Activated B cell treated with CpG ODN at 0.5 μM for 24 hours (primary cell): Measurements from ENCODE around the gene MPC1. TPM values are rescaled to one million over a fixed set of nuclear protein-coding genes. Genes with fewer than 3 reads are reported as not detected.
A peak's percentile ranks its signal among the peaks of the same experiment; 100 is the strongest.

Source experiments
- ATAC-seq: fragments of 200-7000 bp; cut with Tn5 transposase; one replicate; pipeline ENCODE4 v1.10.0; 2021; ENCODE audit warnings: low read depth, mild to moderate bottlenecking, moderate library complexity
- CTCF ChIA-PET: fragments of 350-600 bp; sonication (Branson Sonifier 250); formaldehyde crosslinking; loops from one replicate; lab custom pipeline; 2021; ENCODE audit warnings: antibody characterized with exemption; lab: Charles Lee
- POLR2A ChIA-PET: fragments of 350-600 bp; sonication (Branson Sonifier 250); formaldehyde crosslinking; loops from one replicate; lab custom pipeline; 2021; ENCODE audit warnings: antibody characterized with exemption; lab: Charles Lee
- DNase-seq: peaks from one replicate; pipeline ENCODE4 v3.0.0; 2022
- H3K27ac Mint-ChIP-seq: one replicate; pipeline ENCODE4 v1.8.0; 2020; ENCODE audit warnings: mixed read lengths
- H3K27me3 Mint-ChIP-seq: one replicate; pipeline ENCODE4 v1.8.0; 2021; ENCODE audit warnings: mixed read lengths
- H3K36me3 Mint-ChIP-seq: one replicate; pipeline ENCODE4 v1.8.0; 2021; ENCODE audit warnings: low read depth, mixed read lengths
- H3K4me1 Mint-ChIP-seq: one replicate; pipeline ENCODE4 v1.8.0; 2021; ENCODE audit warnings: mixed read lengths
- H3K4me3 Mint-ChIP-seq: one replicate; pipeline ENCODE4 v1.8.0; 2020; ENCODE audit warnings: mild to moderate bottlenecking, mixed read lengths
- H3K9me3 Mint-ChIP-seq: one replicate; pipeline ENCODE4 v1.8.0; 2020; ENCODE audit warnings: mixed read lengths
- intact Hi-C: fragments of 100-400 bp; cut with micrococcal nuclease; formaldehyde crosslinking; loops from one replicate; pipeline ENCODE4 v1.15.1; 2024
- total RNA-seq: library from RNA; stranded (reverse); gene quantifications from 2 replicates; pipeline ENCODE4 v1.2.3, GENCODE V29; 2022
- TF ChIP-seq, protein P1 (sequence below): fragments of 200-600 bp; IDR thresholded peaks from one replicate; pipeline ENCODE4 v1.8.0; 2022; ENCODE audit warnings: antibody characterized with exemption, mild to moderate bottlenecking

Gene MPC1
- total RNA-seq, 1 donor from 2014 or later: 17.3 TPM

DNA sequence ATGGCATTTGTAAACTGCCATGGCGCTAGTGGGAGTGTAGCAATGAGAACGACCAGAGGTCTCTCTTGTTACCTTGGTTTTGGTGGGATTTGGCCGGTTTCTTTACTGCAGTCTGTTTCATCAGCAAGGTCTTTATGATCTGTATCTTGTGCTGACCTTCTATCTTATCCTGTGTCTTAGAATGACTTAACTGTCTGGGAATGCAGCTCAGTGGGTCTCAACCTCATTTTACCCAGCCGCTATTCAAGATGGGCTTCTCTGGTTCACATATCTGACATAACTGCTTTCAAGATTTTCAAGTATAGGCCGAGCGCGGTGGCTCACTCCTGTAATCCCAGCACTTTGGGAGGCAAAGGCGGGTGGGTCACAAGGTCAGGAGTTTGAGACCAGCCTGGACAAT is 38.5 kb downstream of the MPC1 start:
- no peak overlapping the region for H3K27ac Mint-ChIP-seq
- H3K9me3 Mint-ChIP-seq: peaks cover 1% of the 10 kb centered on the region
- ChIA-PET POLR2A (interaction anchor here (4.6 kb wide), 1 partner anchor 37 kb away, joined by 33 read pairs; no protein-coding TSS in a partner anchor), CTCF (interaction anchor here (3.2 kb wide), 1 partner anchor 37 kb away, joined by 16 read pairs; no protein-coding TSS in a partner anchor)
- H3K36me3 Mint-ChIP-seq: peaks cover 7% of the 10 kb centered on the region
- ATAC-seq (no peak), DNase-seq (no peak)
- intact Hi-C loops: loop anchor here (5.0 to 10.0 kb wide), 4 partner anchors 57 to 811 kb away; partner anchors contain the start of genes CEP43, GPR31 and RPS6KA2
- no peak overlapping the region for H3K4me3 Mint-ChIP-seq
- H3K4me1 Mint-ChIP-seq: peaks cover 16% of the 10 kb centered on the region
- TF ChIP-seq, protein P1, sequence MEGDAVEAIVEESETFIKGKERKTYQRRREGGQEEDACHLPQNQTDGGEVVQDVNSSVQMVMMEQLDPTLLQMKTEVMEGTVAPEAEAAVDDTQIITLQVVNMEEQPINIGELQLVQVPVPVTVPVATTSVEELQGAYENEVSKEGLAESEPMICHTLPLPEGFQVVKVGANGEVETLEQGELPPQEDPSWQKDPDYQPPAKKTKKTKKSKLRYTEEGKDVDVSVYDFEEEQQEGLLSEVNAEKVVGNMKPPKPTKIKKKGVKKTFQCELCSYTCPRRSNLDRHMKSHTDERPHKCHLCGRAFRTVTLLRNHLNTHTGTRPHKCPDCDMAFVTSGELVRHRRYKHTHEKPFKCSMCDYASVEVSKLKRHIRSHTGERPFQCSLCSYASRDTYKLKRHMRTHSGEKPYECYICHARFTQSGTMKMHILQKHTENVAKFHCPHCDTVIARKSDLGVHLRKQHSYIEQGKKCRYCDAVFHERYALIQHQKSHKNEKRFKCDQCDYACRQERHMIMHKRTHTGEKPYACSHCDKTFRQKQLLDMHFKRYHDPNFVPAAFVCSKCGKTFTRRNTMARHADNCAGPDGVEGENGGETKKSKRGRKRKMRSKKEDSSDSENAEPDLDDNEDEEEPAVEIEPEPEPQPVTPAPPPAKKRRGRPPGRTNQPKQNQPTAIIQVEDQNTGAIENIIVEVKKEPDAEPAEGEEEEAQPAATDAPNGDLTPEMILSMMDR: no peak
- H3K27me3 Mint-ChIP-seq: no peaks in the 10 kb centered on the region

GRCh38 chr6:166343150-166343487 is 39.6 kb downstream of the MPC1 start:
- TF ChIP-seq, protein P1: no peak
- DNase-seq (no peak), ATAC-seq (peak; percentile 35)
- Mint-ChIP-seq H3K27ac (peak overlapping the region; percentile 89), H3K36me3 (peaks cover 7% of the 10 kb centered on the region), H3K4me1 (peaks cover 16% of the 10 kb centered on the region), H3K9me3 (no peaks in the 10 kb centered on the region), H3K27me3 (no peaks in the 10 kb centered on the region), H3K4me3 (peak overlapping the region; percentile 92)
- intact Hi-C loops: loop anchor here (1.0 to 10.0 kb wide), 9 partner anchors 9 to 812 kb away; partner anchors contain the start of genes CEP43, GPR31 and RPS6KA2
- CTCF ChIA-PET: interaction anchor here (0.6 to 3.2 kb wide), 3 partner anchors 9 to 38 kb away, joined by 3 to 16 read pairs (median 5); no protein-coding TSS in a partner anchor
- POLR2A ChIA-PET: interaction anchor here (0.6 to 4.6 kb wide), 14 partner anchors 9 to 787 kb away, joined by 3 to 33 read pairs (median 6); no protein-coding TSS in a partner anchor

GRCh38 chr6:166342349-166343149 is 40.2 kb downstream of the MPC1 start, which contains the start of gene SFT2D1:
SFT2D1 (minus strand) TSS chr6:166342545; CDS start chr6:166342481, 64 bp downstream.
- peak within 1 kb of the TSS; percentile 89 for H3K27ac Mint-ChIP-seq
- DNase-seq: peak; percentile 84
- TF ChIP-seq, protein P1: no peak
- no peaks in the 10 kb centered on the region for H3K27me3 Mint-ChIP-seq
- H3K36me3 Mint-ChIP-seq: peaks cover 7% of the 10 kb centered on the region
- H3K4me1 Mint-ChIP-seq: peaks cover 16% of the 10 kb centered on the region
- intact Hi-C loops: loop anchor here (1.0 to 10.0 kb wide), 10 partner anchors 10 to 812 kb away; partner anchors contain the start of genes CEP43, GPR31 and RPS6KA2
- CTCF ChIA-PET: interaction anchor here (0.6 to 3.2 kb wide), 4 partner anchors 9 to 38 kb away, joined by 3 to 16 read pairs (median 4); no protein-coding TSS in a partner anchor
- no peaks in the 10 kb centered on the region for H3K9me3 Mint-ChIP-seq
- POLR2A ChIA-PET: interaction anchor here (0.6 to 4.6 kb wide), 16 partner anchors 9 to 787 kb away, joined by 3 to 33 read pairs (median 4); no protein-coding TSS in a partner anchor
- peak; percentile 77 for ATAC-seq
- H3K4me3 Mint-ChIP-seq: peak within 1 kb of the TSS; percentile 92

GRCh38 chr6:166341977-166342348 is 40.8 kb downstream of the MPC1 start:
- DNase-seq (no peak), ATAC-seq (peak; percentile 15)
- Mint-ChIP-seq H3K36me3 (peaks cover 7% of the 10 kb centered on the region), H3K27me3 (no peaks in the 10 kb centered on the region), H3K4me3 (peak overlapping the region; percentile 92), H3K9me3 (no peaks in the 10 kb centered on the region), H3K4me1 (peaks cover 16% of the 10 kb centered on the region), H3K27ac (peak overlapping the region; percentile 89)
- intact Hi-C loops: loop anchor here (1.0 to 10.0 kb wide), 9 partner anchors 9 to 813 kb away; partner anchors contain the start of genes CEP43, GPR31 and RPS6KA2
- TF ChIP-seq, protein P1: no peak
- ChIA-PET POLR2A (interaction anchor here (0.7 to 4.6 kb wide), 14 partner anchors 8 to 788 kb away, joined by 3 to 33 read pairs (median 6); no protein-coding TSS in a partner anchor), CTCF (interaction anchor here (0.6 to 3.2 kb wide), 2 partner anchors 21 to 39 kb away, joined by 3 to 16 read pairs; no protein-coding TSS in a partner anchor)
